Suprapubic skin (tissue), 3 donors: ENCODE results near the gene SDHAF1.

ENCODE experiments used
- CTCF ChIP-seq, 2 donors: fragments of 200-600 bp in 1 of 2; fragments of 450-650 bp in 1 of 2; sonication (generic) in 1 of 2; IDR thresholded peaks; one replicate each; pipeline ENCODE4 v1.5.1; 2016 to 2019; ENCODE audit warnings: antibody characterized with exemption in 2 of 2, mild to moderate bottlenecking in 1 of 2, moderate library complexity in 1 of 2
- EP300 ChIP-seq: sonication (generic); formaldehyde crosslinking; IDR thresholded peaks from one replicate; pipeline ENCODE4 v1.6.1; 2017; ENCODE audit warnings: antibody characterized with exemption

GRCh38 chr19:35959040-35959967 is 35.7 kb upstream of the SDHAF1 start:
- TF ChIP-seq EP300 (no peak), CTCF (IDR thresholded peaks at IDR 0.05) (peak in 1 of 2 donors; percentile 30)
